ENCODE measurements around the gene SH3BGR.
A peak's percentile ranks its signal among the peaks of the same experiment; 100 is the strongest.
"Not testable (repeated sequence)": the region's sequence is repeated elsewhere in the genome, so short reads cannot be mapped to it uniquely, and the experiment has no call there.

SH3BGR gene

GRCh38 chr21:39451332-39452206 is at the start of gene SH3BGR:
SH3BGR (plus strand) TSS chr21:39451970; CDS start chr21:39452097, 127 bp downstream.
- peak; percentile 24 for DNase-seq

- no peak for DNase-seq
These were observed 45.7 kb upstream of the SH3BGR start for GRCh38 chr21:39406065-39406464.

- DNase-seq: not testable (repeated sequence)
These were observed 32.6 kb upstream of the SH3BGR start for GRCh38 chr21:39419204-39419603.

- no peak for DNase-seq
These were observed 29.1 kb upstream of the SH3BGR start for GRCh38 chr21:39422527-39423241.

GRCh38 chr21:39429445-39429844 is 22.3 kb upstream of the SH3BGR start:
- no peak for DNase-seq

DNA sequence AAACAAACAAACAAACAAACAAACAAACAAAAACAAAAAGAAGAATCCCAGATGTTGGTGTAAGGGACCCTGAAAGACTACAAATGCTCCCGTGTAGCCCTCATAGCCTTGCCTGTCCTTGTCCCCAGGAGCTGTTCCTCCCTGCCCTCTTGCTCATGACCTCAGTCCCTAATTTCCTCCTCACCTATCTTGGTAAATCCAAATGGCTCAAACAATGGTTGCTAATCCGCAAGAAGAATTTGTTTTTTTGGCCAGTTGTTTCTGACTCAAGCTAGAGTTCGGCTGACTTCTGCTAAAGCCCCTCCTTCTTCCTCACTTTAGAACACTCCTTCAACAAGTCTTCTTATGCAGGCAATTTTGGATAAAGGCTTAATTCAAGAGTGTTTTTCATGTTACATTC is 21.8 kb upstream of the SH3BGR start:
- DNase-seq: no peak

DNA sequence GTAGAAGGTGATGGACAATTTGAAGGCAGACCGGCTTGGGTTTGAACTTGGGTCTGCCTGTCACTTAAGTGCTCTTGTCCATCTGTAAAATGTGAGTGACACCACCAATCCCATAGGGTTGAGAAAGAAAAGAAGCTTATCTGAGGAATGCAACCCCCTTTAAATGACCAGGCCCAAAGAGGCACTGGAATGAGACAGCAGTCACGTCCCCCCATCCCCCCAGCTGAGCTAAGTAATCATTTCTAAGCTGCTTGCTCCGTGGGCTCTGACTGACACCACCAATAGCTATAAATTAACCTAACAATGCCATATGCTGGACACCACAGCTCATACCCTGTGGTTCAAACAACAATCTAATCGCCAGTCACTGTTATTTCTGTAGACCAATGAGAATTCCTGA is 21.3 kb upstream of the SH3BGR start:
- DNase-seq: peak; percentile 38

GRCh38 chr21:39430954-39431353 is 20.8 kb upstream of the SH3BGR start:
- DNase-seq: no peak

DNA sequence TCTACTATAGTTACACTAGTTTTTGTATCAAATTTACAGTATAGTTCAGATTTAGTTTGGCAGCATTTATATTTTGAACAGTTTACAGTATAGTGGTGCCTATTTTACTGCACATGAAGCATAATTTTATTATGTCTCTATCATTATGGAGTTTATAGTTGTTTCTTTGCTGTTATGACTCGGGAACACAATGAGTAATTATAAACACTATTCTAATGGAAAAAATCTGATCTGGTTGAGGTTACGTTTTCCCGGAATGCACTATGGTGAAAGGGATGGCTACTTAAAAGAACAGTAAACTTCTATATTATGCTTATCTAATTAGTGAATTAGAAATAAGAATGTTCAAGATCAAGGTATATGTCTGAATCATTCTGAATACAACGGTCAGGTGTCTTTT is 16.8 kb upstream of the SH3BGR start:
- no peak for DNase-seq

DNA sequence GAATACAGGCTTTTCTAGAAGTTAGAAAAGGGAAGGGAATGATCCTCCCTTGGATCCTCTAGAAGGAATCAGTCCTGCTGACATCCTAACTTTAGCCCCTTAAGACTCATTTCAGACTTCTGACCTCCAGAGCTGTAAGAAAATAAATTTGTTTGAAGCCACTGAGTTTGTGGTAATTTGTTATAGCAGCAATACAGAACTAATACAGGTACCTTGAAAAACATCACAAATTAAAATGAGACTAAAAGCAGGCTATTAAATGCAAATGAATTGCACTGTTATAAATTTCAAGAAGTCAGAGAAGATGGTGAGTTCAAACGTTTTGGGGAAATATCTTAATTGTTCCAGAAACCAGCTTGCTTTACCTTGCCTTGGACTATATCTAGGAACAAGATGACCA is 12.5 kb upstream of the SH3BGR start:
- DNase-seq: no peak

GRCh38 chr21:39441502-39442475 is 10.0 kb upstream of the SH3BGR start:
- DNase-seq: peak; percentile 59

- DNase-seq: no peak
These were observed 7.2 kb upstream of the SH3BGR start for GRCh38 chr21:39444421-39445180.

GRCh38 chr21:39445321-39446269 is 6.2 kb upstream of the SH3BGR start, which contains the start of gene LCA5L:
LCA5L (minus strand) TSS chr21:39445778; CDS start chr21:39428493, 17,285 bp downstream.
- peak; percentile 88 for DNase-seq

- no peak for DNase-seq
These were observed 4.5 kb upstream of the SH3BGR start for GRCh38 chr21:39447264-39447663.

DNA sequence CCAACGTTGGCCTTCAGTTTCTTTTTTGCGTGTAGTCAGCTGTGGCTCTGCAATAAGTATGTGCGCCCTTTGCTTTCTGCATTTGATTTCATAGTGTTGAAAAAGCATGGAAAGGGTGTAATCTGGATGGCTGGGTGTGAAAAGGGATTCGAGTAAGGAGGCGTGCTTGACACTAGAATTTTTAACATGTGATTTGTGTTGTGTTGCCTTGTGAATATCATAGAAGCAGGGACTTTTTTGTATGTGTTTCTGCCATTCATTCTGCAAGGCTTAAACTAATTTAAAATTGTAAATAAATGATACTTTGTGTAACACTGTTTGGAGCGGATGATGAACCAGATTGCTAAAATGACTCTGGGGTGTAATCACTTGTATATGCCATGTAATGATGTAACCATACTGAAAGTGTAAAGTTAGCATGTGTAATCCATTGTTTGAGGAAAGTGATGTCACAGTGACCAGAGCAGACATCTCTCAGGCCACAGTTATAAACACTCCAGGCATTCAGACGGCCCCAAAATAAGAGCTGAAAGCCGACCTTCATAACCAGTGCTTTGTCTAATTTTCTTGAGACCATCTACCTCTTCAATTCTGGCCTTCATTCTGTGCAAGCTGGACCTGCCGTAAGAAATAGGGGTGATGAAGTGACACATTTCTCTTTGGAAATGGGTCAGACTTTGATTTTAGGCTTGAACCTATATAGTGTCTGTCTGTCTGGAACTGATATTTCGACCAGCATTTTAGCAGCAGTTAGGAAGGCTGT is 618 bp downstream of the SH3BGR start:
- DNase-seq: no peak

- DNase-seq: no peak
These were observed 1.2 kb downstream of the SH3BGR start for GRCh38 chr21:39452970-39453342.

DNA sequence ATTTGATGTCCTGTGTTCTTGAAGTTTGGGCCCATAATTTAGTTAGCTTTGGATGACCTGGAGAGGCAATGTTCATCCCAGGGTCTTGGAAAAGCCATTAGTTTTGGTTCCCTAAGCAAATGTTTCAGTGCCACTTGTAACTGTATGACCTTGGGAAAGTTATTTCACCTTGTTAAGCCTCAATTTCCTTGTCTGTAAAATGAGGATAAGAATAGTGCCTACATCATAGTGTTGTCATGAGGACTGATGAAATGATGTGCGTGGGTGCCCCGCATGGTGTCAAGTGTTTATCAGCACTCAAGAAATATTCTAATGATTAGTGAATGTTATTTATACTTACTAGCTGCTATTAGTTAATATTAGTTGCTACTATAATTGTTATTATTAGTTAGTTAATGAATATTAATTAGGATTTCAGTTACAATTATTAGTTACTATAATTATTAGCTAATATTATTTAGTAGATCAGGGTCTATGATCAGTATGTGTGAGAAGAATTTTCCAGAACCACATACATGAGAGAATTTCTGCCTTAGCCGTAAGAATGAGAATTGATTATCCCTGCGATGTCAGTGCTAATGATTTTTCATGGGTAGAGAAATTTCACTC is 1.9 kb downstream of the SH3BGR start:
- DNase-seq: no peak

- no peak for DNase-seq
These were observed 3.3 kb downstream of the SH3BGR start for GRCh38 chr21:39454949-39455668.

DNA sequence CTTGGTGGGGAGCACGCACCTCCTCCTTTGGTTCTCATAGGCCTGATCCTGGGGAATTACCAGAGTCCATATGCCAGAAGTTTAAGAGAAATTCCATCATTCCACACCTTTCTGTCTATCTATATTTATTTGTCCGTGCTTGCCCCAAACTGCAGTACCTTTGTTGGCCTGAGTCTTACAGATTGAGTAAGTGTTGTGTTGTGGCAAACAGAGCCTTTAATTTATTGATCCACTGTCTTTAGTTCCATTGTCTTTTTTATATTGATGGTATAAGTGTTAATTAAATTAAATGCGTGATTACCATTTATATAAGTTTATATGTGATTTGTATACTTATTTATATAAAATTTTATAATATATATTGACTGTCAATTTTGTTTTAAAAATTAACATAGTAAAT is 4.9 kb downstream of the SH3BGR start:
- DNase-seq: no peak

All from NCI-H2227 treated with DMSO at 0.1 percent for 48 hours (cell line).